Thymus (tissue), 11 donors: ENCODE measurements around the gene TUBA1C. TPM values are rescaled to one million over a fixed set of nuclear protein-coding genes. Genes with fewer than 3 reads are reported as not detected.
"Not testable (repeated sequence)": the region's sequence is repeated elsewhere in the genome, so short reads cannot be mapped to it uniquely, and the experiment has no call there.

Experiments
- DNase-seq, 9 donors: peaks; one replicate each; pipeline ENCODE4 v3.0.0-alpha.2; 2013; ENCODE audit warnings: low spot score in 9 of 9, low read depth in 6 of 9, missing footprints in 1 of 9
- H3K27ac ChIP-seq, 2 donors: one replicate each; pipeline ENCODE4 v1.5.1; 2013; ENCODE audit warnings: control low read depth in 1 of 2, low read depth in 1 of 2, low read length in 1 of 2, mild to moderate bottlenecking in 1 of 2, moderate library complexity in 1 of 2
- H3K27me3 ChIP-seq, 2 donors: one replicate each; pipeline ENCODE4 v1.5.1; 2013; ENCODE audit warnings: low read length in 1 of 2; ENCODE audit not compliant: control insufficient read depth in 2 of 2, insufficient read depth in 1 of 2
- H3K36me3 ChIP-seq, 2 donors: one replicate each; pipeline ENCODE4 v1.5.1; 2013; ENCODE audit warnings: low read length in 1 of 2, mild to moderate bottlenecking in 1 of 2, moderate library complexity in 1 of 2; ENCODE audit not compliant: control insufficient read depth in 2 of 2, insufficient read depth in 2 of 2
- H3K4me1 ChIP-seq, 2 donors: one replicate each; pipeline ENCODE4 v1.5.1; 2013; ENCODE audit warnings: low read length in 2 of 2; ENCODE audit not compliant: control insufficient read depth in 2 of 2, insufficient read depth in 2 of 2
- H3K4me3 ChIP-seq, 2 donors: one replicate each; pipeline ENCODE4 v1.5.1; 2013; ENCODE audit warnings: low read length in 2 of 2, control low read depth in 1 of 2, mild to moderate bottlenecking in 1 of 2
- H3K9me3 ChIP-seq, 2 donors: one replicate each; pipeline ENCODE4 v1.5.1; 2013; ENCODE audit warnings: low read length in 1 of 2, mild to moderate bottlenecking in 1 of 2; ENCODE audit not compliant: control insufficient read depth in 2 of 2, insufficient read depth in 1 of 2
- WGBS: extraction: QIAGEN DNeasy Blood & Tissue Kit; methylation state at CpG from one replicate; pipeline ENCODE4 v1.1.7; 2013; 5-methylcytosine and 5-hydroxymethylcytosine counted together
- polyA plus RNA-seq: library from polyadenylated mRNA; stranded (reverse); fragments of 200-250 nt; gene quantifications from one replicate; pipeline ENCODE4 v1.2.3, GENCODE V29; 2013
- total RNA-seq: library from RNA; stranded (reverse); fragments of 120-200 nt; gene quantifications from one replicate; pipeline ENCODE4 v1.2.4, GENCODE V29; 2013
- donor health status: healthy.

TUBA1C gene
- total and polyA plus RNA-seq, 2 donors, result 112 to 115 TPM

DNA sequence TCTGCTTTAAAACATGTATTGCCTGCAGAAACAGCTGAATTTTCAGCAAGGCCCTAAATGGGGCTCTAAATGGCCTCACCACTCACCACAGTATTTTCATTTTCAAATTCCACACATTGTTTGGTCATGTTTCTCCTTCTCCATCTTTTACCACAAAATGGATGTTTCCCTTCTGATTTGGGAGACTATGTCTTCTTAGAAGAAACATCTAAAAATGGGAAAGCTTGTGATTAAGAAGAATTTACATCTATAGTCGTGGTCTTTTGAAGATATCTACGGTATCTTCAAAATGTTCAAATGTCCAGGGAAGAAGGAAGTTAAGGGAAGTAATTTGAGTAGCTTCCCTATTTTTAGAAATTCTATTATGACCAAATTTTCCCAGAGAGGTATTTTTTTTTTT is 20.7 kb upstream of the TUBA1C start:
- H3K36me3 ChIP-seq, result no peaks in the 10 kb centered on the region
- no peak overlapping the region for H3K4me3 ChIP-seq
- no peaks in the 10 kb centered on the region for H3K27me3 ChIP-seq
- H3K4me1 ChIP-seq, result no peaks in the 10 kb centered on the region
- no peak overlapping the region for H3K27ac ChIP-seq
- no peaks in the 10 kb centered on the region for H3K9me3 ChIP-seq
- no peak for DNase-seq
- WGBS, result 82% methylated on average over 2 of the region's 2 CpGs

DNA sequence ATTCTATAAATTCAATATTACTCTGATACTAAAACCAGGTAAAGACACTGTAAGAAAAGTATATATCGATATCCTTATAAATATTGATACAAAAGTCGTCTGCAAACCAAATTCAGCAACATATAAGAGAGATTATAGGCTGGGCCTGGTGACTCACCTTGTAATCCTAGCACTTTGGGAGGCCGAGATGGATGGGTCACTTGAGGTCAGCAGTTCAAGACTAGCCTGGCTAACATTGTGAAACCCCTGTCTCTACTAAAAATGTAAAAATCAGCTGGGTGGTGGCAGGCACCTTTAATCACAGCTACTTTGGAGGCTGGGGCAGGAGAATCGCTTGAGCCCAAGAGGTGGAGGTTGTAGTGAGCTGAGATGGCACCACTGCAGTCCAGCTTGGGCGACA is 13.5 kb upstream of the TUBA1C start:
- Histone ChIP-seq H3K9me3 (no peaks in the 10 kb centered on the region), H3K4me1 (no peaks in the 10 kb centered on the region), H3K27ac (no peak overlapping the region), H3K36me3 (no peaks in the 10 kb centered on the region), H3K4me3 (no peak overlapping the region), H3K27me3 (no peaks in the 10 kb centered on the region)
- no peak for DNase-seq
- 98% methylated on average over 5 of the region's 5 CpGs for WGBS

DNA sequence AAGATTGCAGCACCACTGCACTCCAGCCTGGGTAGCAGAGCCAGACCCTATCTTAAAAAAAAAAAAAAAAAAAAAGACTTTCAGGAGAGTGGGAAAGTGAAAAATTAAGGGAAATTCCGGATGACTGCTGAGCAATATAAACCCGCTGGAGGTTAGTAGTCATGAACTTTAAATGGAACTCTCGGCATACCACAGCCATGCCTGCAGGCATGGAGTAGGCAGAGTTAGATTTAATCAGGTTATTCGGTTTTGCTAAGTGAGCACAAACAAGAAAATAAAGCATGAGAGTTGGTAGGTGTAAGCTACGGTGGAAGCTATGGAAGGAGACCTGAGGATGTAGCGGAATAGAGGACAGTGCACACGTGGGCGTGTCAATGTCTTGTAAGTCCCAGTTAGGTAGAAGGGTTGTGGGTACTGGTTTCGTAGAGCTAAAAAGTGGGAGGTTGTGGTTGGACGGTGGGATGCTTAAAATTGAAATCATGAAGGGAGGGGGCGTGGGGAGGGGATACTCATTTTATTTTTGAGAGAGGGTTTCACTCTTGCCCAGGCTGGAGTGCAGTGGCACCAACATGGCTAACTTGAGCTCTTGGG is 11.8 kb upstream of the TUBA1C start:
- no peaks in the 10 kb centered on the region for H3K4me1 ChIP-seq
- H3K27me3 ChIP-seq, result no peaks in the 10 kb centered on the region
- WGBS, result 97% methylated on average over 11 of the region's 11 CpGs
- H3K36me3 ChIP-seq, result no peaks in the 10 kb centered on the region
- no peak for DNase-seq
- H3K9me3 ChIP-seq, result no peaks in the 10 kb centered on the region
- no peak overlapping the region for H3K27ac ChIP-seq
- no peak overlapping the region for H3K4me3 ChIP-seq

DNA sequence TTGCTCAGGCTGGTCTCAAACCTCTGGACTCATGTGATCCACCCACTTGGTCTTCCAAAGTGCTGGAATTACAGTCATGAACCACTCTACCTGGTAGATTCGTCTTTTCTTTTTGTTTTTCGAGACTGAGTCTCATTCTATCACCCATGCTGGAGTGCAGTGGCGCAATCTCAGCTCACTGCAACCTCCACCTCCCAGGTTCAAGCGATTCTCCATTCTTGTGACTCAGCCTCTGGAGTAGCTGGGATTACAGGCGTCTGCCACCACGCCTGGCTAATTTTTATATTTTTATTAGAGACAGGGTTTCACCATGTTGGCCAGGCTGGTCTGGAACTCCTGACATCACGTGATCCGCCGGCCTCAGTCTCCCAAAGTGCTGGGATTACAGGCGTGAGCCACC is 9.4 kb upstream of the TUBA1C start:
- not testable (repeated sequence) for H3K27me3 ChIP-seq, H3K36me3 ChIP-seq, H3K27ac ChIP-seq, H3K4me3 ChIP-seq, H3K4me1 ChIP-seq, H3K9me3 ChIP-seq, DNase-seq
- 97% methylated on average over 10 of the region's 10 CpGs for WGBS

DNA sequence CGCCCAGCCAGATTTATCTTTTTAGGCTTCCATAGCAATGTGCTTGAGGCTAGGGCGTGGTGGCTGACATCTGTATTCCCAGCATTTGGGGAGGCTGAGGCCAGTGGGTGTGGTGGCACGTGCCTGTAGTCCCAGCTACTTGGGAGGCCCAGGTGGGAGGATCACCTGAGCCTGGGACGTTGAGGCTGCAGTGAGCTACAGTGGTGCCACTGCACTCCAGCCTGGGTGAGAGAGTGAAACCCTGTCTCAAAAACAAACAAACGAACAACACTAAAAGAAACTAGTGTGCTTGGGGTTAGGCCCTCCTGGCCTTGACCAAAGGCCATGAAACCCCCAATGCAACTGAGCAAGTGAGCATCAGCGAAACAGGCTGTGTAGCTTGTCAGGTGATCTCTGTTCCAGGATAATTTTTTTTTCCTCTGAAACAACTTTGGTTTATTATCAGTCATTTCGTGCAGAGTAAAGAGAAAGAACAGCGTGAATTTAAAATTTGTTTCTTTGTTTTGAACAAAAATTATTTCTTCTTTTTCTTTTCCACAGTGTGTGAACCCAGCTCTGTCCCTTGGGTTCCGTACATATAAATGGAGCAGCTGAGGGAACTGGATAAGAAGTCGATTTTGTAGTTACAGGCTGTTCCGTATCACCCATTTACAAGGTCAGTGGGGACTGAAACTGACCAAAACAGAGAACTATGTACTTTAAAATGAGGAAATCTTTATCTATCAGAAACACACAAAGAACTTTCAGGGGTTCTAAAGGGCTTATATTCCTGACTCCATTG is 8.8 kb upstream of the TUBA1C start:
- Histone ChIP-seq H3K27me3 (no peaks in the 10 kb centered on the region), H3K4me3 (no peak overlapping the region), H3K36me3 (no peaks in the 10 kb centered on the region), H3K9me3 (no peaks in the 10 kb centered on the region), H3K4me1 (no peaks in the 10 kb centered on the region), H3K27ac (no peak overlapping the region)
- DNase-seq, result no peak
- WGBS, result 95% methylated on average over 11 of the region's 11 CpGs

DNA sequence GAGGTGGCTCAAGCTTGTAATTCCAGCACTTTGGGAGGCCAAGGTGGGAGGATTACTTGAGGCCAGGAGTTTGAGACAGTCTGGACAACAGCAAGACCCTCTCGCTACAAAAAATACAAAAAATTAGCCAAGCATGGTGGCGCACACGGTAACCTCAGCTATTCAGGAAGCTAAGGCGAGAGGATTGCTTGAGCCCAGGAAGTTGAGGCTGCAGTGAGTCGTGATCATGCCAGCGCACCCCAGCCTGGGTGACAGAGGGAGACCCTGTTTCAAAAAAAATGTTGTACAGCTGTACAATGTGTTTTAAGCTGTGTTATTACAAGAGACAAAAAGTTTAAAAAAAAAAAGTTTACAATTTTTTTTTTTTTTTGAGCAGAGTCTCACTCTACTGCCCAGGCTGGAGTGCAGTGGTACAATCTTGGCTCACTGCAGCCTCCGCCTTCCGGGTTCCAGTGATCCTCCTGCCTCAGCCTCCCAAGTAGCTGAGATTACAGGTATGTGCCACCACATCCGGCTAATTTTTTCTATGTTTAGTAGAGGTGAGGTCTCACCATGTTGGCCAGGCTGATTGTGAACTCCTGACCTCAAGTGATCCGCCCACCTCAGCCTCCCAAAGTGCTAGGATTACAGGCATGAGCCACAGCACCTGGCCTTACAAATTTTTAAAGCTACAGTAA is 7.2 kb upstream of the TUBA1C start:
- H3K4me1 ChIP-seq, H3K36me3 ChIP-seq, H3K27ac ChIP-seq, H3K9me3 ChIP-seq, DNase-seq, H3K27me3 ChIP-seq, H3K4me3 ChIP-seq: not testable (repeated sequence)
- 81% methylated on average over 10 of the region's 10 CpGs for WGBS

DNA sequence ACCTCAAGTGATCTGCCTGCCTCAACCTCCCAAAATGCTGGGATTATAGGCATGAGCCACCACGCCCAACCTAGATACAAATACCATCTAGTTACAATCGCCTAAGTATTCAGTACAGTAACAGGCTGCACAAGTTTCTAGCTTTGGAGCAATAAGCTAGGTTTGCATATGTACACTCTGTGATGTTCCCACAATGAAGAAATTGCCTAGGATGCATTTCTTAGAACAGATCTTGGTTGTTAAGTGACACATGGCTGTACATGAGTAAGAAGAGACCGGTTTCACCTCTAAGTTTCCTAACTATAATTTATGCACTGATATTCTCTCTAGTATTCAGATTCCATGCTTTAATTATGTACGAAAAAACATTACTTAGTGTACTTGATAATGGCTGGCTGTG is 5.4 kb upstream of the TUBA1C start:
- no peak for DNase-seq
- Histone ChIP-seq H3K36me3 (peaks cover 0 to 2% of the 10 kb centered on the region in 2 donors), H3K4me3 (no peak overlapping the region), H3K9me3 (no peaks in the 10 kb centered on the region), H3K27me3 (no peaks in the 10 kb centered on the region), H3K27ac (no peak overlapping the region), H3K4me1 (peaks cover 5 to 8% of the 10 kb centered on the region in 2 donors)
- 99% methylated on average over 4 of the region's 4 CpGs for WGBS

DNA sequence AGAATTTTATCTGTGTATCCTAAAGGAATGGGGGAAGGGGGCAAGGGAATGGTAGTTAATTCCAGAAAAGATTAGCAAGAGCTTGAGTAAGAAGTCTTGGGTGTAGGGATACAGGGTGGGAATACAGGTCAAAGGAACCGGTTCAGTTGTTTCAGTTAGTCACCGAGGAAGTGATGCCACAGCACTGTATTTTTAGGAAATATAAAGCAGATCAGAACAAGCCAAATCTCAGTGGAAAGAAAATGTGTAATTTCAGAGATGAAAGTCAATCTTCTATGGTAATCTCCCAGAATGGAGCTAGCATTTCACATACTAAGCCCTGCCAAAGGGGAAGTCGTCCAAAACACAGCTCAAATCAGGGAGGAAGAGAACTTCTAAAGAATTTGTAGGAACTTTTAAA is 4.7 kb upstream of the TUBA1C start:
- DNase-seq, result no peak
- Histone ChIP-seq H3K4me3 (no peak overlapping the region), H3K4me1 (peaks cover 5 to 8% of the 10 kb centered on the region in 2 donors), H3K36me3 (peaks cover 0 to 2% of the 10 kb centered on the region in 2 donors), H3K27ac (no peak overlapping the region), H3K27me3 (no peaks in the 10 kb centered on the region), H3K9me3 (no peaks in the 10 kb centered on the region)
- WGBS, result 83% methylated on average over 3 of the region's 3 CpGs

DNA sequence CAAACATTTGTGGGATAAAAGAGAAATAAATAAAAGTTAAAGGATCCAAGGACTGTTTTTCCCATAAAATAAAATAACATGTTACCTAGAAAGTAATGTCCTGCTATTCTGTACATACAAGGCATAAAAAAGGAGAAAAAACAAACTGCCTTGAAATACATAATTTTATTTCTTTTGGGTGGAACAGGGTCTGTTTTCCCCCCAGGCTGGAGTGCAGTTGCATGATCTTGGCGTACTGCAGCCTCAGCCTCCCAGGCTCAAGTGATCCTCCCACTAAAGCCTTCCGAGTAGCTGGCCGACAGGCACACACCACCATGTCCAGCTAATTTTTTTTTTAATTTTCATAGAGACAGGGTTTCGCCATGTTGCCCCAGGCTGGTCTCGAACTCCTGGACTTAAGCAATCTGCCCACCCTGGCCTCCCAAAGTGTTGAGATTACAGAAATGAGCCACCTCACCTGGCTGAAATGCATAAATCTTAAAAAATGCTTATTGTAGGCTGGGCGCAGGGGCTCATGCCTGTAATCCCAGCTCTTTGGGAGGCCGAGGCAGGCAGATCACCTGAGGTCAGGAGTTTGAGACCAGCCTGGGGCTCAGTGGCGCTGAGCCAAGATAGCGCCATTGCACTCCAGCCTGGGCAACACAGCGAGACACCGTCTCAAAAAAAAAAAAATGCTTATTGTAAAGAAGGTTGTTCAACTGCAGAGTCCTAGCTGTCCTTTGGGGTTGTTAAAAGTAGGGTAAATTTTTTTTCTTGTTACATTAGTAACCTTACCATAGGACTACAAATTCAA is 4.1 kb upstream of the TUBA1C start:
- Histone ChIP-seq H3K27me3 (no peaks in the 10 kb centered on the region), H3K4me1 (peaks cover 6 to 14% of the 10 kb centered on the region in 2 donors), H3K9me3 (no peaks in the 10 kb centered on the region), H3K36me3 (peaks cover 0 to 2% of the 10 kb centered on the region in 2 donors), H3K27ac (no peak overlapping the region), H3K4me3 (no peak overlapping the region)
- WGBS, result 97% methylated on average over 11 of the region's 11 CpGs
- DNase-seq, result no peak
